Daoy (cell line): Measurements from ENCODE around the gene HOTAIR. TPM values are rescaled to one million over a fixed set of nuclear protein-coding genes. Genes with fewer than 3 reads are reported as not detected.

Source experiments
- DNase-seq: peaks from one replicate; pipeline ENCODE4 v3.0.0-alpha.2; 2015; ENCODE audit warnings: low read depth
- total RNA-seq: library from RNA; depleted of rRNA; stranded (reverse); fragments of >200 nt; shearing (Covaris generic); gene quantifications from 2 replicates; pipeline ENCODE4 v1.2.3, GENCODE V29; 2014

HOTAIR gene
- total RNA-seq, 1 experiment from 2014 or later: 2.2 TPM

GRCh38 chr12:54000116-54001114, 25.7 kb upstream of the HOTAIR start, which contains the start of gene HOXC9:
Gene HOXC9, plus strand, starts transcription at chr12:54000161. Its CDS starts 28 bp downstream, at chr12:54000189.
- peak; percentile 65 for DNase-seq

- peak; percentile 81 for DNase-seq
Observed at GRCh38 chr12:53999559-54000115, 24.9 kb upstream of the HOTAIR start.

DNA sequence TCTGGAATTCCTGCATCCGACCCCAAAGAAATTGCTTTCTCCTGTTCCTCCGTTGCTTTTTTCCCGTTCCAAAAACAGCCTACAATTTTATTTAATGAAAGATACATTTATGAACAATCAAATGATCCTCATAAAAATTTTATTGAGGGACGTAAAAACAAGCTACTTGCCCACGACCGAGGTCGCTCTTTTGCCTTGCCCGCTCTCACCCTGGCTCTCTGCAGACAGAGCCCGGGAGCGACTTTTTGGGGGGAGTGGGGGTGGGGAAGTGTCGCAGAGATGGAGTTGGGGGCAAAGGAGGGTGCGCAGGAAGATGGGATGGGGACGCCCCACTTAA, 24.1 kb upstream of the HOTAIR start:
- no peak for DNase-seq

GRCh38 chr12:53998110-53998899, 23.6 kb upstream of the HOTAIR start:
- DNase-seq: no peak

DNA sequence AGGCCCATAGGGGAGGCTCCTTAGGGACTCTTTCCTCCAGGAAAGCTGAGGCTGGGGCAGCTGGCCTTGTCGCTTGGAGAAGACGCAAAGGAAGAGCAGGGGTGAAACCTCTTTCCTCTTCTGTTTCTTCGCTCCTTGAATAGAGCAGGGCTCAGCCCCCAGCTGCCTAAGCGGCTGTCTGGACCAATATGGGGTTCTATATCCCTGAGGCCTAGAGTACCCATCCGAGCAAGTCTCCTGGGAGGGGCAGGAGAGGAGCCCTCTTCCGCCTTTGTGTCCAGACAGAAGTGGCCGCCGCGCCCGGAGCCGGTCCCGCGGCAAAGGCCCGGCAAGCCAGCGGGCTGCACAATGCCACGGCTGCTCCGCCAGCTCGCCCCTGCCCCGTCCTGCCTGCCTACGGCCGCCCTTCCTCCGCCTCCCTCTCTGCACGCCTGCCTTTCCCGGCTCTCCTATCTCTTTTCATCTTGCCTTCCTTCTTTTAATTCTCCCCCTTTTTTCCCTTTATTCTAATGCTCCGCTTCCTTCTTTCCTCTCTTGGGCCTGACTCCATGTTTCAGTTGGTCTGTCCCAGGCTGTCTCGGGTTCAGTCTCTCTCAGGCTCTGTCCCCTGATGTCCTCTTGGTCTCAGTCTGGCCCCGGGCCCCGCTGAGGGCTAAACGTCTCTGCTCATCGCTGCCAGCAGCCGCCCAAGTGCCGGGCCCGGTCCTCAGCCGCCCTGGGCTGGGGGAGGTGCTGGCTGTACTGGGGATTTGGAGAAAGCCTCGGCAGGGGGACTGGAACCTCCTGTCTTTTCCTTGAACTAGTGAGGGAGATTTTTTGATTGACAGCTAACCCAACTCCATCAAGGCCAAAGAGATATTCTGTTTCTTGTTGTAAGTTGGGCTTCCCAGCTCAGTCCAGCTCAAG, 22.7 kb upstream of the HOTAIR start:
- no peak for DNase-seq

DNA sequence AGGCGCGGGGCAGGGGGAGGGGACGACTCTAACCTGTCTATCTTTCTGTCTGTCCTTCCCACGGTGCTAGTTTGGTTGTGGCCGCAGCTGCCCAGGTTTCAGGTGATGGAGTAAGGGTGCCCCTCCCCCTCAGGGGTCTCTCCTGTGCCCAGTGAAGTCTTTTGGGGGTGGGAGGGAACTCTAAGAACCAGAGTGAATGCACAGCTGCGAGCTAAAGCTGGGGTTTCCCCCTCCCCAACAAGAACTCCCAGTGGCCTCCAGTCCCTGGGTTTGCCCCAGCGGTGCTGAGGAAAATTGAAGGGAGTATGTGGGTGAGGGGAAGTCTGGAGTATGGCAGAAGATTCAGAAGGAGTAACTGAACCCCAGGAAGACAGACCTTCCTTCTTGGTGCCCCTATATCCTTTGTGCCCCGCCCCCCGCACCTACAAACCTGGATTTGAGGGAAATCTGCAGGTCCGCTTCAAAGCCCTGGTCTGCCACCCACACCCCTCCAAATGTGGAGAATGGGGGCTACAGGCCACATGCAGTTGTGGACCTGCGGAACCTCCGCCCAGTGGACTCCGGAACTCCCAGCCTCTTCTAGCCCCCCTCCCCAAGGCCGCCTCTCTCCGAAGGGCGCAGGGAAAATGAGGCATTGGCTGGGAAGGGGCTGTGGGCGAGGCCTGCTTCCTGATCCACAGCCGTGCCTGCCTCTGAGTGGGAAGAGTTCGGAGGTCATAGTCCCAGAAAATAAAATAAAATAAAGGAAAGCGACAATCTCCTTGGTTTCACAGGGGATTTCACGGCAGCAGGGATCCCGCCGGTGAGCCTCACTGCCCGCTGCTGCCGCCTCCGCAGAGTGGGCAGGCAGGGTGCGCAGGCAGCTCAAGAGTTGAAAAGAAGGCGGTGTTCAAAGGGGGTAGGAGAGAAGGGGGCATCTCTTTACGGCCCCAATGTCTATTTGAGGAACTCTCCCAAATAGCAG, 21.8 kb upstream of the HOTAIR start:
- no peak for DNase-seq

- DNase-seq: peak; percentile 91
Observed at GRCh38 chr12:53995378-53996239, 20.9 kb upstream of the HOTAIR start.

DNA sequence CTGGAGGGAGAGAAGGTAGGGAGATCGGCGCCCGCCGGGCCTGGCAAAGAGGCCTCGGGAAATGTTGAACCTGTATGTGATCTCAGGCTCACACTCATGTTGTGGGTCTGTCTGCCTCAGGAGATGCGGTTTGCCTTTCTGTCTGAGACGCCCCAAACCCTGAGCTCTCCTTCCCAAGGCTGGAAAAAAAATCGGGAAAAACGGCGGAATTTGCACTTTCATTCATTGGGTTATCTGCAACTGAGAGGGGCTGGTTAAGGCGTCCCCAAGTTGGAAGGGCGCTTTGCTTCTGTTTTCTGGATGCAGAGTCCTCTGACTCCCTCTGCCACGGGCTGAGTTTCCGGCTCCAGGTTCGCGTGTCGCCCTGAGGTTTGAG, 20.2 kb upstream of the HOTAIR start:
- no peak for DNase-seq

DNA sequence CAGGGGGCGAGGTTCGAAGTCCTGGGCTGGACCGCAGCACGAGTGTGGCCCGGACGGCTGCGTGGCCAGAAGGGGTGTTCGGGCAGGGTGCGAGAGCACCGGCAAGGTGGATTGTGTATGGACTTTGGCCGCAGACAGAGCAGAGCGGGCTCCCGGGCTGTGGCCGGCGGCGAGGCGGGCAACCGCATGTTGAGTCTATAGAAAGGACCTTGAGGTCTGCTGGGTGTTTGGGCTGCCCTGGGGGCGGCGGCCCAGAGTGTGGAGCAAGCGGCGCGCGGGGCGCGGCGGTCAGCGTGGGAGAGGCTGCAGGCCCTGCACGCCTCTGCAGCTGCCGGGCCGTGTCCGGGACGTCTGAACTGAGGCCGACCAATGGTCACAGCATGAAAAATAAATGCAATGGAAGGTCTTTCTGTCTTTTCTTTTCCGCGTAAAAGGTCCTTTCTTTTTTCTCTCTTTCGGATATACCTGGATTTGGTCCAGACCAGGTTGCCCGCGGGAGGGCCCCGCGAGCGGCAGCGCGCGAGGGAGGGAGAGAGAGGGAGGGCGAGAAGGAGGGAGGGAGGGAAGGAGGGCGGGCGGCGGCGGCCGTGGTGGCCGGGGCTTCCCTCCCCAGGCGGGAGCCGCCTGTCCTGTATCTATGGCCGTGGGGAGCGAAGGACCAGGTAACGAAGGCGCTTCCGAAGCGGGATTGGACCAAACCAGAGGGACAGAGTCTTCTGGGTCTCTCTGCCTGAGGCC, 19.7 kb upstream of the HOTAIR start:
- DNase-seq: peak; percentile 56

DNA sequence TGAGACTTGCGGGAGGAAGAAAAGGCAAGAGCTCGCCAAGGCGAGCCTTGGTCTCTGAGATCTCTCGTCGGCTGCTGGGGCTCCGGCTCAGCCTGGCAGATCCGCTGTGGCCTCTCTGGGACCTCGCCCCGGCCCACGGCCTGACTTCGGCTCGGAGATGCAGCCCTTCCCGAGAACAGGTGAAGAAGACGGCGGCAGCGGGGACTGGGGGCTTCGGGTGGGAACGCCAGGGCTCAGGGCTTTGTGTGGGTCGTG, 19.2 kb upstream of the HOTAIR start:
- no peak for DNase-seq

GRCh38 chr12:53993162-53994008, 18.6 kb upstream of the HOTAIR start:
- DNase-seq: no peak

DNA sequence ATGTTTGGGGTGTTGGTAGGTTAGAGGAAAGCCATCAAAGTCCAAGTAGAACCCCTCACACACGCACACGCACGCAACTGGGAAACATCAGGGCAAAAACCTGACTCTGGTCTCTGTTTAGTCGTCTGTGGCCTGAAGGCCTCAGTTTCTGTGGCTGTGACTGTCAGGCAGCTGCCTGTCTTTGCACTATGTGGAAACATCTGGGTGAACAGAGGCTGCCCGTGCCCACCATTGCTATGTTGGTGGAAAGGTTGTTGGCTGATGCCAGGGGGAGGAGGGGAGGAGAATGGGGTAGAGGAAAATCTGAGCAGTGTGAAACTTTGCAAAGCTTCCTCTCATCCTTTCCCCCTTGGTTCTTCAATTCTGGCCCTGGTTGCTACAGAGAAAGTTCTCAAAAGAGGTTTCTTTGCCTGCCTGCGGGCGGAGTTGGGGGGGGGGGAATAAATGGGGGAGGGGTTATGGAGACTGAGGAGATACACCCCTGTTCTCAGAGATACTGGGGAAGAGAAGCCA, 17.7 kb upstream of the HOTAIR start:
- no peak for DNase-seq

GRCh38 chr12:53991077-53991460, 16.3 kb upstream of the HOTAIR start:
- DNase-seq: peak; percentile 87

DNA sequence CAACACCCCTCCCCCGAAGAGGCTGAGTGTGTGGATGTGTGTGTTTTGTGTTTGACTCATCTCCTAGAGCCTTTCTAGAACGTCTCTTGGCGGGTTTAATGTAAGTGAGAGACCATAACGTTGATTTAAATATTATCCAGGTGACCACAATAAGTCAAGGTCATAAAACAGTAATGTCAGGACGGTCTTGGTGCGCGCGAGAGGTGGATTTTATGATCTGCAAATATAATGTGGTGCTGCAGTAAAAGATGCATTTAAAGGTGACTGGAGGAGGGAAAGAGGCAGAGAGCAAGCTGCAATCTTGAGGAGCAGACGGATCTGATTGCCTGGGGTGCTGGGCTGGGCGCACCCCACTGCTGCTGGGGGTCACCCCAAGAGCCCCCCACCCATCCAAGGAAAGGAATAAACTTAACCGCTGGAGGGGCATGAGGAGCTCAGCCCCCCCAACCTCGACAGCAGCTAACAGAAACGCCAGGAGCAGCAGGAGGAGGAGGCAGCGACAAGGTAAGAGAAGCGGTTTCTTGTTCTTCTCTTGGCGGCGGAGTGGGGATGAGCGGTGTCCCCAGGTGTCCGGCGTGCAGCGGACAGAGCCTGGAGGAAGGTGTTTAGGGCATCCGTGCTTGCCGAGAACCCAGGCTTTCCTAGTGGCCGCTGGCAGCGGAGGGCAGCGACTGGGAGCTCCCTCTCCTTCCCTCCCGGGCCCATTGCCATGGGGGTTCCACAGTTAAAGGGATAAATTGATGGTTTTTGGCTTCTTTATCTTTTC, 15.7 kb upstream of the HOTAIR start:
- DNase-seq: no peak

- DNase-seq: peak; percentile 77
Observed at GRCh38 chr12:53989227-53990113, 14.7 kb upstream of the HOTAIR start.
